Psoas muscle (tissue), 8 donors: ENCODE results near the gene LATS2. TPM values are rescaled to one million over a fixed set of nuclear protein-coding genes. Genes with fewer than 3 reads are reported as not detected.

Source experiments
- ATAC-seq, 4 donors: fragments of 200-7000 bp; cut with Tn5 transposase; one replicate each; pipeline ENCODE4 v1.9.1; 2020; ENCODE audit warnings: moderate library complexity in 3 of 4, mild to moderate bottlenecking in 2 of 4
- DNase-seq, 2 donors: peaks; one replicate each; pipeline ENCODE4 v3.0.0-alpha.2; 2020
- H3K27ac ChIP-seq: fragments of 200-600 bp; one replicate; pipeline ENCODE4 v1.8.0; 2022
- H3K27me3 ChIP-seq, 3 donors: fragments of 200-600 bp in 1 of 3; one replicate each; pipeline versions ENCODE4 v1.6.1 to v1.8.0; 2013 to 2022; ENCODE audit warnings: low read length in 2 of 3, mild to moderate bottlenecking in 2 of 3, moderate library complexity in 1 of 3; ENCODE audit not compliant: insufficient read depth in 3 of 3
- H3K36me3 ChIP-seq, 2 donors: fragments of 200-600 bp in 1 of 2; one replicate each; pipeline versions ENCODE4 v1.6.1 to v1.8.0; 2013 to 2022; ENCODE audit warnings: low read depth in 1 of 2, mild to moderate bottlenecking in 1 of 2, moderate library complexity in 1 of 2; ENCODE audit not compliant: insufficient read depth in 1 of 2
- H3K4me1 ChIP-seq: fragments of 200-600 bp; one replicate; pipeline ENCODE4 v1.8.0; 2022
- H3K4me3 ChIP-seq: fragments of 200-600 bp; one replicate; pipeline ENCODE4 v1.8.0; 2022; ENCODE audit warnings: mild to moderate bottlenecking
- H3K9me3 ChIP-seq: fragments of 200-600 bp; one replicate; pipeline ENCODE4 v1.8.0; 2022
- WGBS, 3 donors: extraction: QIAGEN DNeasy Blood & Tissue Kit; methylation state at CpG; one replicate each; pipeline versions ENCODE4 v1.1.6 to v1.1.7; 2013; 5-methylcytosine and 5-hydroxymethylcytosine counted together
- intact Hi-C, 2 donors: fragments of 100-400 bp; cut with DNase I; formaldehyde crosslinking; loops; one replicate each; pipeline versions ENCODE4 v1.11.0 to v1.14.2; 2022
- polyA plus RNA-seq, 3 donors: library from polyadenylated mRNA; stranded (reverse); fragments of 200-250 nt; gene quantifications; one replicate each; pipeline ENCODE4 v1.2.3, GENCODE V29; 2013
- total RNA-seq, 4 donors: library from RNA; stranded (reverse); fragmentation: NEBNext Ultra II Directional in 2 of 4; extraction: Animal tissue kit (Norgen Biotek cat#: 25700) in 2 of 4; gene quantifications; one replicate each; pipeline versions ENCODE4 v1.2.1 to v1.2.4, GENCODE V29; 2021 to 2023
- TF ChIP-seq, protein P1 (sequence below): fragments of 200-600 bp; IDR thresholded peaks from one replicate; pipeline ENCODE4 v1.8.0; 2022; ENCODE audit warnings: antibody characterized with exemption
- donor health status: healthy with polysubstance abuse.
- donor health status: DM: no; HTN: no; CAD: no; lungs with moderate emphysema.
- donor health status: Bipolar disorder and iron deficiency.
- donor health status: healthy.
- donor health status: DM: yes; HTN: yes; CAD: no.
- donor health status: DM: no; HTN: no; CAD: no.
- donor health status: DM: no; HTN: no; CAD: no.
- donor health status: DM: yes; HTN: yes; CAD: no.

LATS2 gene
- total and polyA plus RNA-seq, 7 donors: 6.0 to 27.4 (median 23.7) TPM

DNA sequence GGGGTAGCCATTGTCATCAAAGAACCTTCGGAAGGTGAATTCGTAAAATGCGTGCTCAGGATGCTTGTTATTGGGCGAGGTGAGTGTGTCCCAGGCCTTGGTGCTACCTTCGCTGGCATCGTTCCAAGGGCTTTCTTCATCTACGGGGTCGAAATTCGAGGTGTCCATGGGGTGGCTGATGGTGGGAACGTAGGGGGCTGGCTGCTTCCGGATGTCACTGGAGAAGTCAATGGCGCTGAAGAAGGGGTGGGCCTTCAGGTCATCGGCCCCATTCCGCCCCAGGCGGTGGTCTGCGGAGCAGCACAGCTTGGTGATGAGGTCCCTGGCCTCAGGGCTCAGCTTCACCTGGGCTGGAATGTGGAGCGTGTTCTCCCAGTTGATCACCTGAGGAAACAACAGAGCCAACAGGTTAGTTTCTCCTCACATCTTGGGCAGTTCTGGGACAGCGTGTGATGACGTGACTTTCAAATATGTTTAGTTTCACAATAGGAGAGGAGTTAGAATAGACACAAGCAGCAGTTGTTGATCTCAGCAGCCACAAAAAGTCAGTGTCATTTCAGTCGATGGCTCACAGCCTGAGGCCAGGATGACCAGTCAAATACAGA is 86.3 kb downstream of the LATS2 start:
- ATAC-seq: peak in 2 of 4 donors; percentile 31 to 36
- H3K36me3 ChIP-seq: peaks cover 6 to 76% of the 10 kb centered on the region in 2 donors
- TF ChIP-seq, protein P1, sequence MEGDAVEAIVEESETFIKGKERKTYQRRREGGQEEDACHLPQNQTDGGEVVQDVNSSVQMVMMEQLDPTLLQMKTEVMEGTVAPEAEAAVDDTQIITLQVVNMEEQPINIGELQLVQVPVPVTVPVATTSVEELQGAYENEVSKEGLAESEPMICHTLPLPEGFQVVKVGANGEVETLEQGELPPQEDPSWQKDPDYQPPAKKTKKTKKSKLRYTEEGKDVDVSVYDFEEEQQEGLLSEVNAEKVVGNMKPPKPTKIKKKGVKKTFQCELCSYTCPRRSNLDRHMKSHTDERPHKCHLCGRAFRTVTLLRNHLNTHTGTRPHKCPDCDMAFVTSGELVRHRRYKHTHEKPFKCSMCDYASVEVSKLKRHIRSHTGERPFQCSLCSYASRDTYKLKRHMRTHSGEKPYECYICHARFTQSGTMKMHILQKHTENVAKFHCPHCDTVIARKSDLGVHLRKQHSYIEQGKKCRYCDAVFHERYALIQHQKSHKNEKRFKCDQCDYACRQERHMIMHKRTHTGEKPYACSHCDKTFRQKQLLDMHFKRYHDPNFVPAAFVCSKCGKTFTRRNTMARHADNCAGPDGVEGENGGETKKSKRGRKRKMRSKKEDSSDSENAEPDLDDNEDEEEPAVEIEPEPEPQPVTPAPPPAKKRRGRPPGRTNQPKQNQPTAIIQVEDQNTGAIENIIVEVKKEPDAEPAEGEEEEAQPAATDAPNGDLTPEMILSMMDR: no peak
- intact Hi-C loops: no loop called here
- H3K4me3 ChIP-seq: no peak overlapping the region
- no peak overlapping the region for H3K27ac ChIP-seq
- no peaks in the 10 kb centered on the region for H3K9me3 ChIP-seq
- H3K4me1 ChIP-seq: no peaks in the 10 kb centered on the region
- no peak for DNase-seq
- WGBS, 3 donors: 94 to 95% (median 94%) methylated on average over 20 of the region's 20 CpGs
- H3K27me3 ChIP-seq: no peaks in the 10 kb centered on the region

GRCh38 chr13:20973886-20974425 is 87.4 kb downstream of the LATS2 start:
- H3K9me3 ChIP-seq: no peaks in the 10 kb centered on the region
- H3K36me3 ChIP-seq: peaks cover 6 to 64% of the 10 kb centered on the region in 2 donors
- no peaks in the 10 kb centered on the region for H3K27me3 ChIP-seq
- no peak for DNase-seq
- no peak overlapping the region for H3K4me3 ChIP-seq
- intact Hi-C loops: no loop called here
- H3K27ac ChIP-seq: no peak overlapping the region
- 90 to 94% (median 91%) methylated on average over 8 of the region's 8 CpGs for WGBS, 3 donors
- no peaks in the 10 kb centered on the region for H3K4me1 ChIP-seq
- TF ChIP-seq, protein P1: no peak
- no peak for ATAC-seq

- ATAC-seq (no peak), DNase-seq (no peak)
- Histone ChIP-seq H3K9me3 (no peaks in the 10 kb centered on the region), H3K4me1 (no peaks in the 10 kb centered on the region), H3K36me3 (peaks cover 6 to 52% of the 10 kb centered on the region in 2 donors), H3K27me3 (no peaks in the 10 kb centered on the region), H3K27ac (no peak overlapping the region), H3K4me3 (no peak overlapping the region)
- TF ChIP-seq, protein P1: no peak
- WGBS, 3 donors: 91 to 96% (median 95%) methylated on average over 2 of the region's 2 CpGs
- intact Hi-C loops: no loop called here
Measured at GRCh38 chr13:20972731-20973130, 88.7 kb downstream of the LATS2 start.

- Histone ChIP-seq H3K4me1 (no peaks in the 10 kb centered on the region), H3K27ac (no peak overlapping the region), H3K9me3 (no peaks in the 10 kb centered on the region), H3K4me3 (no peak overlapping the region), H3K36me3 (peaks cover 2 to 17% of the 10 kb centered on the region in 2 donors), H3K27me3 (no peaks in the 10 kb centered on the region)
- intact Hi-C loops: loop anchor here in 1 of 2 donors (5.0 kb wide), 1 partner anchor 38 kb away; no protein-coding TSS in a partner anchor
- no peak for DNase-seq
- WGBS, 3 donors: 68 to 83% (median 74%) methylated on average over 1 of the region's 1 CpG
- ATAC-seq: no peak
- TF ChIP-seq, protein P1: no peak
Measured at GRCh38 chr13:20969182-20969581, 92.2 kb downstream of the LATS2 start.
